Spleen (tissue), 11 donors: Measurements from ENCODE around the gene MYL12A. TPM values are rescaled to one million over a fixed set of nuclear protein-coding genes. Genes with fewer than 3 reads are reported as not detected.
"Not testable (repeated sequence)": the region's sequence is repeated elsewhere in the genome, so short reads cannot be mapped to it uniquely, and the experiment has no call there.

ENCODE experiments used
- DNase-seq: peaks from one replicate; pipeline ENCODE4 v3.0.0-alpha.2; 2020
- H3K27ac ChIP-seq, 8 donors: fragments of 200-600 bp; sonication (generic) in 7 of 8; 1 replicate in 4 of 8; 2 replicates in 4 of 8; pipeline versions ENCODE4 v1.5.0 to v1.8.0; 2016 to 2021; ENCODE audit warnings: inconsistent platforms in 4 of 8, mild to moderate bottlenecking in 4 of 8, moderate library complexity in 1 of 8
- H3K27me3 ChIP-seq, 7 donors: fragments of 200-600 bp; sonication (generic) in 6 of 7; replicated peaks in 1 of 7; 1 replicate in 4 of 7; 2 replicates in 3 of 7; pipeline versions ENCODE4 v1.5.0 to v1.8.0; 2016 to 2021; ENCODE audit warnings: inconsistent platforms in 3 of 7, mild to moderate bottlenecking in 1 of 7
- H3K36me3 ChIP-seq, 6 donors: fragments of 200-600 bp; sonication (generic) in 5 of 6; 1 replicate in 4 of 6; 2 replicates in 2 of 6; pipeline versions ENCODE4 v1.5.0 to v1.8.0; 2016 to 2021; ENCODE audit warnings: inconsistent platforms in 2 of 6
- H3K4me1 ChIP-seq, 6 donors: fragments of 200-600 bp; sonication (generic) in 5 of 6; 1 replicate in 3 of 6; 2 replicates in 3 of 6; pipeline versions ENCODE4 v1.5.0 to v1.8.0; 2016 to 2021; ENCODE audit warnings: inconsistent platforms in 3 of 6
- H3K4me3 ChIP-seq, 8 donors: fragments of 200-600 bp; sonication (generic) in 7 of 8; 1 replicate in 4 of 8; 2 replicates in 4 of 8; pipeline versions ENCODE4 v1.5.0 to v1.8.0; 2016 to 2021; ENCODE audit warnings: inconsistent platforms in 4 of 8, mild to moderate bottlenecking in 4 of 8, moderate library complexity in 2 of 8
- H3K9me3 ChIP-seq, 8 donors: fragments of 200-600 bp; sonication (generic) in 7 of 8; 1 replicate in 4 of 8; 2 replicates in 4 of 8; pipeline versions ENCODE4 v1.5.0 to v1.8.0; 2016 to 2021; ENCODE audit warnings: inconsistent platforms in 4 of 8
- CTCF ChIP-seq, 11 experiments: fragments of 200-600 bp in 7 of 11; fragments of 450-650 bp in 4 of 11; sonication (generic) in 4 of 11; IDR thresholded peaks in 8 of 11; conservative IDR thresholded peaks in 3 of 11; 1 replicate in 7 of 11; 2 replicates in 4 of 11; pipeline versions ENCODE4 v1.4.0 to v1.8.0; 2016 to 2021; ENCODE audit warnings: antibody characterized with exemption in 11 of 11, inconsistent platforms in 4 of 11, mild to moderate bottlenecking in 1 of 11
- POLR2A ChIP-seq, 3 donors: fragments of 450-650 bp; IDR thresholded peaks; one replicate each; pipeline ENCODE4 v1.5.1; 2017; ENCODE audit warnings: antibody characterized with exemption in 3 of 3, mild to moderate bottlenecking in 1 of 3
- POLR2AphosphoS5 ChIP-seq, 3 donors: sonication (generic); formaldehyde crosslinking; IDR thresholded peaks; one replicate each; pipeline ENCODE4 v1.5.1; 2017; ENCODE audit warnings: antibody characterized with exemption in 3 of 3
- WGBS, 5 donors: extraction: QIAGEN DNeasy Blood & Tissue Kit in 3 of 5; methylation state at CpG; one replicate each; pipeline versions ENCODE4 v1.1.5 to v1.1.7; 2013 to 2018; 5-methylcytosine and 5-hydroxymethylcytosine counted together
- intact Hi-C: fragments of 100-400 bp; cut with DNase I; formaldehyde crosslinking; loops from one replicate; pipeline ENCODE4 v1.15.0; 2023; ENCODE audit warnings: low total_unique reads
- polyA plus RNA-seq, 3 donors: library from polyadenylated mRNA; stranded (reverse); fragments of 200-250 nt; gene quantifications; one replicate each; pipeline ENCODE4 v1.2.1, GENCODE V29; 2013
- total RNA-seq, 7 donors: library from RNA; depleted of rRNA in 3 of 7; stranded (reverse); fragments of >200 nt in 3 of 7; fragmentation: NEBNext Ultra II Directional in 4 of 7; extraction: Animal tissue kit (Norgen Biotek cat#: 25700) in 4 of 7; gene quantifications; one replicate each; pipeline versions ENCODE4 v1.1.0 to v1.2.1, GENCODE V29; 2016 to 2021
- donor health status: healthy with polysubstance abuse.
- donor health status: DM: no; HTN: no; CAD: no; lungs with moderate emphysema.
- donor health status: DM: no; HTN: no; CAD: no.
- donor health status: Bipolar disorder and iron deficiency.
- donor health status: healthy.
- donor health status: DM: no; HTN: no; CAD: no.
- donor health status: DM: yes; HTN: yes; CAD: no.

MYL12A gene
- total and polyA plus RNA-seq, 10 donors = 422 to 675 (median 586) TPM

- no peak for DNase-seq
- Histone ChIP-seq H3K4me1 (peaks cover 41 to 86% (median 72%) of the 10 kb centered on the region in 6 donors), H3K27ac (peak overlapping the region in 1 of 8 donors; percentile 31), H3K4me3 (no peak overlapping the region), H3K9me3 (no peaks in the 10 kb centered on the region), H3K36me3 (peaks cover 0 to 25% (median 17%) of the 10 kb centered on the region in 6 donors), H3K27me3 (no peaks in the 10 kb centered on the region)
- intact Hi-C loops = no loop called here
- TF ChIP-seq CTCF (IDR thresholded peaks at IDR 0.05 in 8 of 11, conservative IDR thresholded peaks at IDR 0.05 in 3 of 11) (no peak), POLR2A (IDR thresholded peaks at IDR 0.05) (no peak), POLR2AphosphoS5 (IDR thresholded peaks at IDR 0.05) (no peak)
- WGBS, 5 donors = 87 to 100% (median 98%) methylated on average over 1 of the region's 1 CpG
Measured at GRCh38 chr18:3269914-3270299, 22.3 kb downstream of the MYL12A start.

GRCh38 chr18:3273042-3273441 is 25.4 kb downstream of the MYL12A start:
- H3K27me3 ChIP-seq = no peaks in the 10 kb centered on the region
- 48 to 57% (median 55%) methylated on average over 3 of the region's 3 CpGs for WGBS, 5 donors
- H3K4me1 ChIP-seq = peaks cover 15 to 77% (median 46%) of the 10 kb centered on the region in 6 donors
- intact Hi-C loops = no loop called here
- no peak for TF ChIP-seq POLR2AphosphoS5 (IDR thresholded peaks at IDR 0.05)
- no peak for TF ChIP-seq POLR2A (IDR thresholded peaks at IDR 0.05)
- TF ChIP-seq CTCF (IDR thresholded peaks at IDR 0.05 in 8 of 11, conservative IDR thresholded peaks at IDR 0.05 in 3 of 11) = no peak
- H3K36me3 ChIP-seq = peaks cover 0 to 57% (median 42%) of the 10 kb centered on the region in 6 donors
- DNase-seq = no peak
- no peak overlapping the region for H3K27ac ChIP-seq
- no peak overlapping the region for H3K4me3 ChIP-seq
- no peaks in the 10 kb centered on the region for H3K9me3 ChIP-seq

- DNase-seq, H3K9me3 ChIP-seq, intact Hi-C loops, H3K4me3 ChIP-seq, H3K27me3 ChIP-seq: not testable (repeated sequence)
- peaks cover 0 to 66% (median 26%) of the 10 kb centered on the region in 6 donors for H3K4me1 ChIP-seq
- H3K36me3 ChIP-seq = peaks cover 0 to 66% (median 47%) of the 10 kb centered on the region in 6 donors
- H3K27ac ChIP-seq = peak overlapping the region in 3 of 8 donors; percentile 8 to 56 (median 19)
- 60 to 69% (median 64%) methylated on average over 7 of the region's 7 CpGs for WGBS, 5 donors
Measured at GRCh38 chr18:3277643-3278213, 30.1 kb downstream of the MYL12A start.

- TF ChIP-seq POLR2AphosphoS5 (IDR thresholded peaks at IDR 0.05) (peak in 2 of 3 donors; percentile 11 to 41), POLR2A (IDR thresholded peaks at IDR 0.05) (no peak)
- peaks cover 0 to 49% (median 36%) of the 10 kb centered on the region in 6 donors for H3K36me3 ChIP-seq
- peaks cover 0 to 56% (median 26%) of the 10 kb centered on the region in 6 donors for H3K4me1 ChIP-seq
- H3K27me3 ChIP-seq = no peaks in the 10 kb centered on the region
- no peak overlapping the region for H3K4me3 ChIP-seq
- WGBS, 5 donors = 37 to 56% (median 45%) methylated on average over 14 of the region's 14 CpGs
- no peak for DNase-seq
- intact Hi-C loops = loop anchor here (5.0 kb wide), 3 partner anchors 178 to 388 kb away; no protein-coding TSS in a partner anchor
- H3K27ac ChIP-seq = peak overlapping the region in 5 of 8 donors; percentile 3 to 55 (median 17)
- no peaks in the 10 kb centered on the region for H3K9me3 ChIP-seq
Measured at GRCh38 chr18:3279201-3280185, 31.9 kb downstream of the MYL12A start.
